Bronchus fibroblast of lung (primary cell): Measurements from ENCODE around the gene WNT1. TPM values are rescaled to one million over a fixed set of nuclear protein-coding genes. Genes with fewer than 3 reads are reported as not detected.

Experiments used
- total RNA-seq: library from RNA; depleted of rRNA; stranded (reverse); fragments of >200 nt; gene quantifications from 2 replicates; pipeline ENCODE4 v1.2.3, GENCODE V29; 2015

Gene WNT1
- total RNA-seq: not detected in 2 replicates

GRCh38 chr12:48978291-48978740 is at the start of gene WNT1:
Gene WNT1, plus strand, starts transcription at chr12:48978322. Its CDS starts 329 bp downstream, at chr12:48978651.

GRCh38 chr12:48957141-48958048 is 20.7 kb upstream of the WNT1 start, which contains the start of gene ARF3:
Gene ARF3, minus strand, starts transcription at chr12:48957487. Its CDS starts 16,392 bp downstream, at chr12:48941095.

GRCh38 chr12:48999371-49000131 is 21.4 kb downstream of the WNT1 start, which contains the start of gene DDN:
Gene DDN, minus strand, starts transcription at chr12:48999375. Its CDS starts 88 bp downstream, at chr12:48999287.

GRCh38 chr12:49018261-49019119 is 40.4 kb downstream of the WNT1 start, which contains the start of gene PRKAG1:
Gene PRKAG1, minus strand, starts transcription at chr12:49018776. Its CDS starts 36 bp downstream, at chr12:49018740.

Other genes starting within 250 kb of the WNT1 start
- 12.6 and 13.3 TPM in 2 replicates for gene ADCY6, start 189.2 kb upstream of the WNT1 start, total RNA-seq
- gene CACNB3, start 159.8 kb upstream of the WNT1 start, total RNA-seq: 20.4 and 26.1 TPM in 2 replicates
- 48.3 and 49.1 TPM in 2 replicates for gene DDX23, start 126.2 kb upstream of the WNT1 start, total RNA-seq
- 0.30 TPM in 1 of 2 replicates, not detected in the other for gene RND1, start 112.5 kb upstream of the WNT1 start, total RNA-seq
- 40.3 and 47.1 TPM in 2 replicates for gene FKBP11, start 52.8 kb upstream of the WNT1 start, total RNA-seq
- gene ARF3, start 20.8 kb upstream of the WNT1 start, total RNA-seq: 66.6 and 75.1 TPM in 2 replicates
- 0.15 and 0.34 TPM in 2 replicates for gene WNT10B, start 6.6 kb upstream of the WNT1 start, total RNA-seq
- not detected in 2 replicates for gene DDN, start 21.1 kb downstream of the WNT1 start, total RNA-seq
- 70.3 and 76.0 TPM in 2 replicates for gene PRKAG1, start 40.5 kb downstream of the WNT1 start, total RNA-seq
- 11.3 and 14.6 TPM in 2 replicates for gene KMT2D, start 82.5 kb downstream of the WNT1 start, total RNA-seq
- gene RHEBL1, start 91.7 kb downstream of the WNT1 start, total RNA-seq: 1.0 and 1.5 TPM in 2 replicates
- gene DHH, start 116.5 kb downstream of the WNT1 start, total RNA-seq: not detected in 2 replicates
- gene LMBR1L, start 132.5 kb downstream of the WNT1 start, total RNA-seq: 31.5 and 32.1 TPM in 2 replicates
- 5,023 and 5,211 TPM in 2 replicates for gene TUBA1B, start 153.1 kb downstream of the WNT1 start, total RNA-seq
- gene TUBA1A, start 210.8 kb downstream of the WNT1 start, total RNA-seq: 2,369 and 2,410 TPM in 2 replicates